UCSD-AML1 (cell line): ENCODE data around the gene MAP2.
A peak's percentile ranks its signal among the peaks of the same experiment; 100 is the strongest.
"Not testable (repeated sequence)": the region's sequence is repeated elsewhere in the genome, so short reads cannot be mapped to it uniquely, and the experiment has no call there.

ENCODE experiments used
- DNase-seq: peaks from one replicate; lab custom pipeline; 2025; ENCODE audit not compliant: unreplicated experiment; lab: John Stamatoyannopoulos, UW

The MAP2 gene

DNA sequence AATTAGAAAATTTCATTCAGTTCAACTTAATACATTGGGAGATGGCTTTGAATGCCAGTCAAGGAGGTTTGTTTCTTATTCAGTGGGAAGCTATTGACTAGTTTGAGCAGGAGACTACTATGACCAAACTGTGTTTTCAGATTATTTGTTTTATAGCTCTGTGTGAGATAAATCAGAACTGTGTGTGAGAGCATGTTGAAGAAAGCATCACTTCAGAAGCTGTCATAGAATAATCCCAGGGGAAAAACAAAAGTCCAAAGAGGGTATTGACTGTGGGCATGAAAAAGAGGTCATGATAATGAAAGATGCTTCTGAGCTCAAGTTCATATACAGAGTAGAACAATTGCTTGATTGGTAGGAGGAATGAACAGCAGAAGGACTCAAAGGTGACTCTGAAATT lies 160.6 kb downstream of the MAP2 start:
- DNase-seq, result no peak

DNA sequence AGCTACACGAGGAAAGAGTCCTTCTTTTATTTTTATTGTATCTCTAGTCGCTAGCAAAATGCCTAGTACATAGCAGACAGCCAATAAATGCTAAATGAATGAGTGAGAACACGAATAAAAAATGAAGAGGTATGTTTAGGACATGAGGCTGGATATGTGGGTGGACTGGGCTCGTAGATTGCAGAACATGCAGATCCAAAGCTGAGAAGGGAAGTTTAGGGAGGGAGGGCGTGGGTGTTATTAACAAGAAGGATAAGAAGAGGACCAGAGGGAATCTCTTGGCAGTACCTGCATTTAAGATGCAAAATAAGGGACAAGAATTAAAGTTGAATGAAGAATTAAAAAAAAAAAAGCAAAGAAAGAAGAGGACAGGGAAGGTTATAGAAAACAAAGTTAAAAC lies 161.1 kb downstream of the MAP2 start:
- no peak for DNase-seq

DNA sequence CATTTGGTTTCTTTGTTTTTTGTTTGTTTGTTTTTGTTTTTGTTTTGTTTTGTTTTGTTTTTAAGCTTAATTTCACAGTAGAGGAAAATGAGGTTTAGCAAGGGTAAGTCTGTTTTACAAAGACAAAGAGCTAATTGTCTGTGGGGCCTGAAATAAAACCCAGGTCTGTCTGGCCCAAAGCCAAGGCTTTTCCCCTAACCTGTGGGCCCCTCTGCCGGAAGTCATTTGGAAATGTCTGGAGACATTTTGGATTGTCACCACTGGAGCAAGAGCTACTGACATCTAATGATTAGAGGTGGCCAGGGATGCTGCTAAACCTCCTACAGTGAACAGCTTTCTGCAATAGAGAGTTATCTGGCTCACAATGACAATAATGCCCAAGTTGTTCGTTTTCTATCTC lies 167.2 kb downstream of the MAP2 start:
- no peak for DNase-seq

DNA sequence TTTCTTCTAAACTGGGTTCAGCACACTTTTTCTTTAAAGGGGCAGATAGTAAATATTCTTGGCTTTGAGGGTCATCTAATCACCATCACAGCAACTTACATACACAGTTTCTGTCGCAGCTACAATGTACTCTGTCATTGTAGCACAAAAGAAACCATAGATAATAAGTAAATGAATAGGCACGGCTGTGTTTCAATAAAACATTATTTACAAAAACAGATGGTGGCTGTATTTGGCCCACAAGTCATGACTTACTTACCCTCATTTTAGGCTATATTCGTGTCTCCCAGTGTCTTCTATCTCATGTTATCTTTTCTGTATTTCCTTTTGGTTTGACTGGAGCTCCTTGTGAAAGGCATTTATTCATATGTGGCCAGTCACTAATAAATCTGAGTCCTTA lies 168.3 kb downstream of the MAP2 start:
- DNase-seq, result no peak

DNA sequence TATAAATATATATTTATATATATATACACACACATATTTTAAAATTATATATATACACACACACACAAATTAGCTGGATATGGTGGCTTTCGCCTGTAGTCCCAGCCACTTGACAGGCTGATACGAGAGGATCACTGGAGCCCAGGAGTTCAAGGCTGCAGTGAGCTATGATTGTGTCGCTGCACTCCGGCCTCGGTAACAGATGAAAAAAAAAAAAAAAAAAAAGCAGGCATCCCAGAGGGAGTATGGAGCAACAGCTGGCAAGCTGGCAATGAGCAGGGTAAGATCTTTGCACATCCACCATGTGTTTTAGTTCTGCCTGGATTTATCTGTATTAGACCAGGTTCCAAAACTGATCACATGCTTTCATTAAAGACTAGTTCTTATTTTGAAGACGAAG lies 170.1 kb downstream of the MAP2 start:
- DNase-seq, result no peak

DNA sequence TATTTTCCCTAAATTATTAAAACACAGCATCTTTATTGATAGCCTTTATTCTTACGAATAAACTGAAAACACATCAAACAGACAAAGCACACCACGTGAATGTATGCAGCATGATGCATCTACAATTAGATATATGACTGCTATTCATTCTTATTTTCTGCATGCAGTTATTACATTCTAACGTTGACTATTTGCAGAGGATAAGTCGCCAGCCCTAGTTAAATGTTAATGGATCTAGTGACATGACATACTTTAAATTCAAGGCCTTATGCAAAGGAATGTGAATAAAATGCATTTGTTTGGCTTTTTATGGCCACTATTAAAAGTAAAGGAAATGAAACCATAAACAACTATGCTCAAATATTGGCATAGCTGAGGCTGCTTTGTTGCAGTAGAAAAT lies 172.4 kb downstream of the MAP2 start:
- DNase-seq, result no peak

DNA sequence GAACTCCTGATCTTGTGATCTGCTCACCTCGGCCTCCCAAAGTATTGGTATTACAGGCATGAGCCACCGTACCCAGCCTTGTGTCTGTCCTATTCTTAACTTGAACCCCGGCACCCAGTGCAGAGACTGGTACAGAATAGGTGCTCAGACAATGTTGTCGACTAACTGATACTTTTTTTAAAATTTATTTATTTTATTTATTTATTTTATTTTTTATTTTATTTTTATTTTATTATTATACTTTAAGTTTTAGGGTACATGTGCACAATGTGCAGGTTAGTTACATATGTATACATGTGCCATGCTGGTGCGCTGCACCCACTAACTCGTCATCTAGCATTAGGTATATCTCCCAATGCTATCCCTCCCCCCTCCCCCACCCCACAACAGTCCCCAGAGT lies 174.4 kb downstream of the MAP2 start:
- not testable (repeated sequence) for DNase-seq

DNA sequence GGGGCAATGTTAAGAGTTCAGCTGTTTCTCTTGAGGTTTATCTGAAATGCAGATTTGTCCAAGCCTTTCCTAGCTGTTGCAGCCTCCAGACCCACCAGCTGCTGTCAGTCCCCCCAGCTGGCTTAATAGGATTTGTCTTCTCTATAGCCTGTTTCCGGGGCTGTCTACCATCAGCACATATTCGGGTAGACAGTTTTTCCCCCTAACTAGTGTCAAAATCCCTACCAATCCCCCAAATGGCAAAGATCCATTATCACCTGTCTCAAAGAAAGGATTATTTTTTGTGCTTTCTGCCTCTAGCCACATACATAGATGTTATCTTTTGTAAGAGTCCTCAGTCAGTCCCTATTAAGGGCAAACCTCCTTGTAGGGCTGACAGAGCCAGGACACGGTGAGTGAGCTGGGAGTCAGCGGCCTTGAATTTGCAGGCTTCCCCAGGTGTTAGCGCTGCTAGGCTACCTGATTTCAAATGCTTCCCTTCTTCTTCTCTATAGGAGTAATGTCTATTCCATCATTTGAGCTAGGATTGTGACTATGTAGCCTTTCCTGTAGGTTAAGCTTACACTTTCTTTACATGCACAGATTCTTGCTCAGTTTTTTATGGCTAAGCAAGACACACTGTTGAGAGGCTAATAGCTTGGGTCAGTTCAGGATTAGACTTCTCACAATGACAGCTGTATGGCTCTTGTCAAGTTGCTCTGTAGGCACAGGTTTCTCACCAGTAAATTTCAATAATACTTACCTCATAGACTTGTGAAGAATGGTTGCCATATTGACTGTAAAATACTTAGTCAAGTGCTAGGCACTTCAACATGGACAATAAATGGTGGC lies 176.7 kb downstream of the MAP2 start:
- no peak for DNase-seq

DNA sequence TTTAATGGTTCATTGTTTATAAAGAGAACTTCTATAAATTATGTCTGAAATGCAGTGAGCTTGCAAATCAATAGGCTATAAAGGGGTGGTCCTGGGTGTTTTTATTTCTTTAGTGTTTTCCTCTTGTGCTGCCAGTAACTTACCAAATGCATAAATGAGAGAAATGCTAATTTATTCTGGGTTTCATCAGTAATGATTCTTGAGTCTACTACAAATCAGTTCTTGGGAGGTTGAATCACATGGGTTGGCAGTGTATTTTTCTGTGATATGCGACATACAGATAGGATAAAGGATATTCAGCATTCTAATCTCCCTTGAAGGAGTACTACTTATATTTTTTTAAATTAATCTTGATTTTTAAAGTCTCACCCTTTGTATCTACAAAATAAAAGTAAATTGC lies 177.7 kb downstream of the MAP2 start:
- no peak for DNase-seq

DNA sequence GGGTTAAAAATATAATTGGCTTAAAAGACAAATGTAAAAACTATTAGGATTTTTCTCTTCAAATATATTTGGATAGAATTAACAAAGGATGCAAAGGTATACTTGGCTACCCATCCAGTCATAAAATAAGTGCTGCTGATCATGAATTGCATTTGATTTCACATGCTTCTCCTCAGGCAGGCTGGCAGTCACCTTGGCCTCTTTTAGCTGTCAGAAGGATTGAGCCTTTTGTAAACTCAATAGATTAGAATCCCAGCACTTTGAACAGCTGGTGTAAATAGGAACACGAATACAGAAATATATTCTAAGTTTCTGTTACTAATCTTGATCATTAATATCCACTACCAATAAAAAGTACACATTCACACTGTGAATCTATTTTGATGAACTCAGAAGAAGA lies 178.4 kb downstream of the MAP2 start:
- no peak for DNase-seq

DNA sequence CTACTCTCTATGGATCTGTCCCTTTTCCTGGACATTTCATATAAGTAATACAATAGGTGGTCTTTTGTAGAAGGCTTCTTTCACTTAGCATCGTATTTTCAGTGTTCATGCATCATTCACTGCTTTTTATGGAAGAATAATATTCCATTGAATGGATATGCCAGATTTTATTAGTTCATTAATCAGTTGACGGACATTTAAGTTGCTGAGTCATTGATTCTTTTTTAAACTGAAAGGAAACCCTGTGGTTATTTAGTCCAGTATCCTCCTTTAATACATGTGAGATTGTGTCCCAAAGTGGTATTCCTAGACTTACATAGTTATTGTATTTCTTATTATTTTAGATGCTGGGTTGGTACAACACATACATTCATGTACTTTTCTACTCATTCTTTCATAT lies 185.7 kb downstream of the MAP2 start:
- no peak for DNase-seq

DNA sequence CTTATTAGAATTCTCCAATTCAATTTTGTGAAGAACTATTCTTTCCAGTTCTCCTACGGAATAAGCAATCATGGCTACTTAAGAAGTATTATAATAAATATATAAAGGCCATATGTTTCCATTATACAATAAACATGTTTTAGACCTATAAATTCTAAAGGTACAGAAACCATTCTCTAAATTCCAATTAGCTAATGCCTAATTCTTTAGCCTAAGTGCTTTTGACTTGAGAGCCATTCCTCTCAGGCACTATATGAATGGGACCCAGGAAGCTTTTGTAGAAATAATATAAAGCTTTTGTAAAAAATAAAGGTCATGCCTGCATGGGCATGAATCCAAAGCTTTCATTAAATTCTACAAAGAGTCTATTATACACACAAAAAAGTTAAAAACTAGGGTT lies 186.8 kb downstream of the MAP2 start:
- no peak for DNase-seq

DNA sequence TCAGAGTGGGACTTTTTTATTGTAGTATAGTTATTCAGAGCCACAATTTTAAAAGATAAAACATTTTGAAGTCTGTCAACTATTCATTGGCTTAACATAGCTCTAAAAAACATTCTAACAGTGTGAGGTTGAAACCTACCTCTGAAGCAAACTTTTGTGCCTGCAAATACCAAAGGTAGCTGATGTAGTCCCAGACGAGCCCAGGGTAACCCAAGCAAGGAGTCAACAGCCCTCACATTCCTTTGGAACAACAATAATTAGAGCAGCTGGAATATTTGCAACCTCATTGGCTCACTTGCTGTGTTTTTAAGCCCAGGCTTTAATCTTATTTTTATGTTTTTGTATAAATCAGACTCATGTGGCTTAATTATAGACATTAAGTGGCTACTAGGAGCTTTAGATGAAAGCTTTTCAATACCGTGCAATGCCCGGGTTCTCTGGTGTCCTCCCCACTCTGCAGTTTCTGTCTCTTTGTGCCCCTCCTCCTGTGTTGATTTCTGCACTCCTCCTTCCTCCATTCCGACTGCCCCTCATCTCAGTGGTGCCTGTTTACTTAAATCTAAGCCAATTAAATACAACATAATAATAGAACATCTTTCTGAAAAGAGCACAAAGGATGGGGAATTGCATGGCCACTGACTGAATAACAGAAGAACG lies 189.9 kb downstream of the MAP2 start:
- no peak for DNase-seq

DNA sequence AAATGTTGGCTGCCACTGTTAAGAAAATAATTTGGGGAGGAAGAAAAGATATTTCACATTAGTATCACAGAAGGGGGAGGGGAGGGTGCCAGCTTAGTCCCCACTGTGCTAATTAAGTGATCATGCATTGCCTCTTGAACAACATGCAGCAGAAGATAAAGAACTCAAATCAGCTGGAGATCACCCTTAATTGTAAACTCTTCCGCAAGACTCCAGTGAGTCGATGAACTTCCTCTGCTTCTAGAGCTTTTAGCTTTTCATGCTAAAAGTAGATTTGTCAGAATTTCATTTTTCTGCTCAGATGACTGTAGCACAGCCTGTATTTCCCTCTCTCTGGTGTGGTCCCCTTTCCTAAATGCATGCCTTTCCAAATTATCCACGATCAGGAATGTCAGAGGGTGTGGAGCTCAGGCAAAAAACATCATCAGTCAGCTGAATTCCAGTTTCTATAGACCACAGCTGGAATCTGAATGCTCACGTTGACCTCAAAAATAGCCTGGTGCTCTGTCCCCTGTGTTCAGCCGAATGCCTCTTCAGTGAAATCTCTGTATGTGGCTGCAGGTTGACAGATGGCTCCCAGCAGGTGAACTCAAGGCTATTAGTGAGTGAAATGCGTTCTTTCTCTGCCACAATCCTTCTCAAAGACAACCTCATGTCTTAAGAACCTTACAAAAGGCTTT lies 191.0 kb downstream of the MAP2 start:
- DNase-seq, result no peak

DNA sequence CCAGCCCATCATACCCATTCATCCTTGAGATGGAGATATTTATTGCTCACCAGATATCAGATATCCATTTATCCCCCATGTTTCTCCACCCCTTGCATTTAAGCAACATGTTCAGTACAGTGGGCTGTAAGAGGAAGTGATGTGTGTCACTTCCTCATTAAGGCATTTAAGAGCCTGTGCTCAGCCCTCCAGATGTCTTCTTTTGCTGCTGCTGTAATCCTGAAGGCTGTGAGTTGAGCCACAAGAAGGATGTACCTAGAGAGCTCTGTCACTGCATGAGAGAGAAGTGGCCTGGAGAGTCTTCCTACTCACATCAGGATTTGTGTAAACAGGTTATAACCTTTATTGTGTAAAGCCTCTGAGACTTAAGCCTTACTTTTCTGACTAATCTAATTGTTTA lies 195.9 kb downstream of the MAP2 start:
- peak; percentile 8 for DNase-seq

DNA sequence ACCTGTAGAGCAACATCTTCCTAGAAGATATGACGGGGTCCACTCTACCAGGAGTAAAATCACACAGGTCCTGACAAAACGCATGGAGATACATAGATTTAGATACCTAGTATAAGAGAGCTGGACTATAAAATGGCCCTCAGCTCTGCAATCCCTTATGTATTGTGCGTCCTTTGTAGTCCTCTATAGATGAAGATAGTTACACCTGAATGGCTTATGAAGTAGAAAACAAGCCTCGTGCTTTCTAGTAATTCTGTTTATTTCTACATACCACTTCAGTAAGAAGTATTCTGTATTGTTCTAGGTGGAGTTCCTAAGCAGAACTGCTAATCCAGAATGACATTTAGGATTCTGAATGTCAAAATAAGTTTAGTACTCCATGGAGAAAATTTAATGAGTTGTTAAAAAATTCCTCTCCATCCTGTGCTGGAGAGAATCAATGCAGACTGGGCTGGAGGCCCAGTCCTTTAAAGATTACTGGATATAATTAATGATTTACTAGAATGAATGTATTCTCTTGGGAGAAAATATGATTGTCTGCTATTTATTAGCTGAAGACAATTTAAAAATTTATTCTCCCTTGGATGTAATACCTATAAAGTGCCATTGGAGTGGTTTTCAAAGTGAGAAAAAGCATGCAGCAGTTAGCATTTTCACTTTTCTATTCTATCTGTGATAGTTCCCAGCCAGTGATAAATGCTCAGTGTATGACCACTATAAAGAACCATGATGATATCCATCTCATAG lies 200.5 kb downstream of the MAP2 start:
- DNase-seq, result no peak

DNA sequence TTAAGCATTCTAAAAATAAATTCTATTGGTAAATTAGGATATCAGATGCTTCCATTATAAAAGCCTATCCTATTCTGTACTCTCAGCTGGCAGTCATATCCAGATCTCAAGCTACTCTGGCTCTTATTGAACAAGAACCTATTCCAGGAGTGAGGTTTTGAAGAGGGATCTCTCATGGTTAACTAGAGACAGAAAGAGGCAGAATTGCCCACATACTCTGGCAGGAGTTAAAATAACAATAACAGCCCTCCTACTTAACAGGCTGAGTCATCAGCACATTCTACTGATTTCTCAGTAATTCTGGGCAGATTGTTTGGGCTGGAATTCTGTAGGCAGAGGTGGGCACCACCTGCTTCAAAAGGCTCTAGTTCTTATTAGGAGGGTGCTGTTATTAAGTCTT lies 205.8 kb downstream of the MAP2 start:
- no peak for DNase-seq

DNA sequence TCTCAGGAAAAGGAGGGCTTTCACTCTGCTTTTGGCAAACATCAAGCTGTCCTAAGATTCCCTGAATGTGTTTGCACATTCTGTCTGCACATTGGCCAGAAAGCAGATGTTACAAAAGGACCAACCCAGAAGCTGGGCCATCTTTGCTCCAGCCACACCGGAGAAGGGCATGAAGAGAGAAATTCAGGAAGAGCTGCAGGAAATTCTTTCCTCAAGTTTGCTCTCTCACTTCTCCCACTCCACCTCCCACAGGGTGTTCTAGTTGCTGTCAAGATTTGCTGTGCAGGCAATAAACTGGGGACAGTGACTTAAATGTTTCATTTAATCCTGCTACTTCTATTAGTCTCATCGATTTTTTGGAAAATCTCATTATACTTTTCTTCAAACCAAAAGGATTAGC lies 210.1 kb downstream of the MAP2 start:
- DNase-seq, result no peak

DNA sequence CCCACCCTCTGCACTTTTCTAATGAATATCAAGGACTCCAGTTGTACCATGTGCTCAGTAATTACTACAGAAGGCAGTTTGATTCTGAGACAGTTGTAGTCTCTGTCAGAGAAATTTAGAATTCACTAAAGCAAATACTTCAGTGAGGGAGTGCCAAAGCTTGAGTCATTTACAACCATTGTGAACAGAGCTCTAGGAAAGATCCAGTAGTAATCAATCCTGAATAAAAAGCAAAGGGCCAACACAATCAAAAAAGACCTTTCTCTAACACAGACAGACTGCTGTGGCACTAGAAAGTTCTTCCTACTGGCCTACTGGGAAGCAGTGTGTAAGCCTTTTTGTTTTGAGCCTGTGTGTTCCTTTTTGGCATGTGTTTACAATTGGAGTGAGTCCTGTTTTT lies 212.2 kb downstream of the MAP2 start:
- no peak for DNase-seq

DNA sequence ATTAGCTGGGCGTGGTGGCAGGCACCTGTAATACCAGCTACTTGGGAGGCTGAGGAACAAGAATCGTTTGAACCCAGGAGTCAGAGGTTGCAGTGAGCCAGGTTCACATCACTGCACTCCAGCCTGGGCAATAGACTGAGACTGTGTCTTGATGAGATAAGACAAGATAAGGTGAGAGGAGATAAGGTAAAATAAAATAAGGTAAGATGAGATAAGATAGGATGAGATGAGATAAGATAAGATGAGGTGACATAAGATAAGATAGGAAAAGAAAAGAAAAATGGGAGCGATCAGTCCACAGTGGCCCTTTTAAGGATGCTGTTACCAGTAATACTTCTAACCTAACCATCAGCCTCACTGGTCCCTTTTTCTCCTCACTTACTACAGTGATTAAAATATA lies 213.4 kb downstream of the MAP2 start:
- DNase-seq, result no peak

DNA sequence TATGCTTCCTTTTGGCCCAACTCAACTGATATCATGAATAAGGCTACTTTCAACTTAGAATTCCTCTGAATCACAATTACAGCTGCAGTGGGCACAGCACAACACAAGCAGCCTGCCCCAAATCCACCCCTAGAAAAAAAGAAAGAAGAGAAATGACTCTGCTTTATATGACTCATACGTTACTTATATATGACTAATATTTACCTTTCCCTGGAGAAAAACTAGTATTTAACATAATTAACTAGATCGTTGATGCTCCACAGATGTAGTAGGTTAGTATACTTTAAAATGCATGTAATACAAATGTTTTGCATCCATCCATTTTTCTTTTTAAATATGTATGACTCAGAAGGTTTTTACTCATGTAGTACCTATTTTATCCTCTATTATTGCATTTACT lies 214.5 kb downstream of the MAP2 start:
- no peak for DNase-seq

DNA sequence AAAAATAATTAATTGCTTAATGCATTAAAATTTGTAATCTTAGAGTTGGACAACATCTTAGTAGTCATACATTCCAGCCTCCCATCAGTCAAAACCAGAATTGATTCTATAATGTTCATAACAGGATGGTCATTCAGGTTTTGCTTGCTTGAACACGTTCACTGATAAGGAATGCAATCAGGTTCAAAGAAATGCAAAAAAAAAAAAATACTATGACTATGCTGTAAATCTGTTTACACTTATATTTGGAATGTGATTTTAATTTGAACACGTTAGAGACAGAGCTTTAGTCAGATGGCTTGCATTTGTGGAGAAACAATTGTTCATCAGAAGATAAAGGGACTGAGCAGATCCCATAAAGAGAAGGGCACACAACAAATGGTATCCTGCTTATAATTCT lies 216.5 kb downstream of the MAP2 start:
- DNase-seq, result no peak
